22Rv1 (cell line): ENCODE results near the gene DDN.

ENCODE experiments used
- ZFX ChIP-seq: fragments of 450-650 bp; IDR thresholded peaks from 2 replicates; pipeline ENCODE4 v1.6.1; 2017; ENCODE audit warnings: antibody characterized with exemption, borderline replicate concordance
- TF ChIP-seq, protein P1 (sequence below): fragments of 450-650 bp; IDR thresholded peaks from 2 replicates; pipeline ENCODE4 v1.5.1; 2017; ENCODE audit warnings: mild to moderate bottlenecking

DNA sequence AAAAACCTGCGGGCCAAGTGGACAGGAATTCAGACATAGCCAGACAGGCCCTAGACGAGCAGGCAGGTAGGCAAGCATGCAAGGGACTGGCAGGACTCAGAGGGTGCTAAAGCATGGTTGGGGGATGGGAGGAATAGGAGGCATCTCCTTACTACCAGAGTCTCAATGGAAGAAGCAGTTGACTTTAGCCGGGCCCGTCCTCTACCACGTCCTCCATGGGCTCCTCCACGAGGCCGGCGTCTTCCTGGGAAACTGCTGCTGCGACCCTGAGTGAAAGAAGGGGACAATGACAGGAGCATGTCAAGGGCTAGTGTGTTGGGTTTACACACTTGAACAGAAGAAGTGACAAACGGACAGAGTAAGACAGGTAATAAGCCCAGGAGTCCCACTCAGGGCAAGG lies 49.8 kb upstream of the DDN start:
- TF ChIP-seq, protein P1, sequence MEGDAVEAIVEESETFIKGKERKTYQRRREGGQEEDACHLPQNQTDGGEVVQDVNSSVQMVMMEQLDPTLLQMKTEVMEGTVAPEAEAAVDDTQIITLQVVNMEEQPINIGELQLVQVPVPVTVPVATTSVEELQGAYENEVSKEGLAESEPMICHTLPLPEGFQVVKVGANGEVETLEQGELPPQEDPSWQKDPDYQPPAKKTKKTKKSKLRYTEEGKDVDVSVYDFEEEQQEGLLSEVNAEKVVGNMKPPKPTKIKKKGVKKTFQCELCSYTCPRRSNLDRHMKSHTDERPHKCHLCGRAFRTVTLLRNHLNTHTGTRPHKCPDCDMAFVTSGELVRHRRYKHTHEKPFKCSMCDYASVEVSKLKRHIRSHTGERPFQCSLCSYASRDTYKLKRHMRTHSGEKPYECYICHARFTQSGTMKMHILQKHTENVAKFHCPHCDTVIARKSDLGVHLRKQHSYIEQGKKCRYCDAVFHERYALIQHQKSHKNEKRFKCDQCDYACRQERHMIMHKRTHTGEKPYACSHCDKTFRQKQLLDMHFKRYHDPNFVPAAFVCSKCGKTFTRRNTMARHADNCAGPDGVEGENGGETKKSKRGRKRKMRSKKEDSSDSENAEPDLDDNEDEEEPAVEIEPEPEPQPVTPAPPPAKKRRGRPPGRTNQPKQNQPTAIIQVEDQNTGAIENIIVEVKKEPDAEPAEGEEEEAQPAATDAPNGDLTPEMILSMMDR = no peak
- no peak for TF ChIP-seq ZFX
